Liver (tissue), 9 donors: Measurements from ENCODE around the gene ZMYM4. TPM values are rescaled to one million over a fixed set of nuclear protein-coding genes. Genes with fewer than 3 reads are reported as not detected.

Experiments
- DNase-seq: peaks from one replicate; pipeline ENCODE4 v3.0.0-alpha.2; 2017; ENCODE audit warnings: low spot score
- H3K27ac ChIP-seq, 2 donors: one replicate each; pipeline ENCODE4 v1.7.0; 2013; ENCODE audit warnings: inconsistent platforms in 2 of 2, low read length in 2 of 2, control low read depth in 1 of 2, low read depth in 1 of 2, mild to moderate bottlenecking in 1 of 2
- H3K27me3 ChIP-seq, 4 donors: one replicate each; pipeline versions ENCODE4 v1.6.1 to v1.7.0; 2013; ENCODE audit warnings: low read length in 3 of 4, inconsistent platforms in 1 of 4, mild to moderate bottlenecking in 1 of 4, moderate library complexity in 1 of 4; ENCODE audit not compliant: control insufficient read depth in 4 of 4, insufficient read depth in 4 of 4
- H3K36me3 ChIP-seq, 4 donors: one replicate each; pipeline versions ENCODE4 v1.6.1 to v1.7.0; 2013; ENCODE audit warnings: low read length in 3 of 4, mild to moderate bottlenecking in 3 of 4, low read depth in 1 of 4, moderate library complexity in 1 of 4; ENCODE audit not compliant: control insufficient read depth in 4 of 4, insufficient read depth in 3 of 4
- H3K4me1 ChIP-seq, 4 donors: one replicate each; pipeline versions ENCODE4 v1.6.1 to v1.7.0; 2013; ENCODE audit warnings: low read length in 3 of 4, mild to moderate bottlenecking in 3 of 4, moderate library complexity in 1 of 4; ENCODE audit not compliant: control insufficient read depth in 4 of 4, insufficient read depth in 4 of 4
- H3K4me3 ChIP-seq, 3 donors: one replicate each; pipeline versions ENCODE4 v1.6.1 to v1.7.0; 2013; ENCODE audit warnings: low read length in 3 of 3, control low read depth in 1 of 3, low read depth in 1 of 3, mild to moderate bottlenecking in 1 of 3
- H3K9ac ChIP-seq, 2 donors: one replicate each; pipeline ENCODE4 v1.7.0; 2013; ENCODE audit warnings: low read length in 2 of 2, mild to moderate bottlenecking in 2 of 2, moderate library complexity in 2 of 2, control low read depth in 1 of 2, low read depth in 1 of 2
- H3K9me3 ChIP-seq, 4 donors: one replicate each; pipeline versions ENCODE4 v1.6.1 to v1.7.0; 2013; ENCODE audit warnings: low read length in 3 of 4; ENCODE audit not compliant: control insufficient read depth in 4 of 4
- ATF3 ChIP-seq: IDR thresholded peaks from 2 replicates; pipeline ENCODE4 v1.6.1; 2016; ENCODE audit warnings: antibody characterized with exemption
- CTCF ChIP-seq: fragments of 150-350 bp; IDR thresholded peaks from 2 replicates; pipeline ENCODE4 v1.5.1; 2017; ENCODE audit warnings: improper control_type of control experiment, low read depth, low read length; ENCODE audit not compliant: missing input control
- EGR1 ChIP-seq, 2 donors: IDR thresholded peaks; 2 replicates each; pipeline ENCODE4 v1.6.1; 2016 to 2018; ENCODE audit warnings: antibody characterized with exemption in 2 of 2, low read depth in 2 of 2
- FOXA1 ChIP-seq: IDR thresholded peaks from 2 replicates; pipeline ENCODE4 v1.6.1; 2016; ENCODE audit warnings: antibody characterized with exemption
- FOXA2 ChIP-seq: IDR thresholded peaks from 2 replicates; pipeline ENCODE4 v1.6.1; 2016; ENCODE audit warnings: antibody characterized with exemption
- GABPA ChIP-seq, 2 donors: IDR thresholded peaks in 1 of 2; conservative IDR thresholded peaks in 1 of 2; 2 replicates each; pipeline ENCODE4 v1.6.1; 2016; ENCODE audit warnings: antibody characterized with exemption in 2 of 2, mild to moderate bottlenecking in 1 of 2, moderate library complexity in 1 of 2
- HNF4A ChIP-seq, 2 donors: conservative IDR thresholded peaks; 2 replicates each; pipeline ENCODE4 v1.6.1; 2016; ENCODE audit warnings: antibody characterized with exemption in 2 of 2, mild to moderate bottlenecking in 2 of 2
- HNF4G ChIP-seq: IDR thresholded peaks from 2 replicates; pipeline ENCODE4 v1.6.1; 2016; ENCODE audit warnings: antibody characterized with exemption
- JUND ChIP-seq, 2 donors: IDR thresholded peaks; 2 replicates each; pipeline ENCODE4 v1.6.1; 2016; ENCODE audit warnings: antibody characterized with exemption in 2 of 2
- MAX ChIP-seq: IDR thresholded peaks from 2 replicates; pipeline ENCODE4 v1.6.1; 2016; ENCODE audit warnings: antibody characterized with exemption
- NR2F2 ChIP-seq: IDR thresholded peaks from 2 replicates; pipeline ENCODE4 v1.6.1; 2016; ENCODE audit warnings: antibody characterized with exemption
- RAD21 ChIP-seq, 2 donors: IDR thresholded peaks; 2 replicates each; pipeline ENCODE4 v1.6.1; 2016; ENCODE audit warnings: antibody characterized with exemption in 2 of 2, mild to moderate bottlenecking in 2 of 2
- REST ChIP-seq: IDR thresholded peaks from 2 replicates; pipeline ENCODE4 v1.6.1; 2016; ENCODE audit warnings: antibody characterized with exemption, mild to moderate bottlenecking
- RXRA ChIP-seq, 2 donors: IDR thresholded peaks; 2 replicates each; pipeline ENCODE4 v1.6.1; 2017 to 2018; ENCODE audit warnings: antibody characterized with exemption in 2 of 2, mild to moderate bottlenecking in 1 of 2
- SP1 ChIP-seq: IDR thresholded peaks from 2 replicates; pipeline ENCODE4 v1.6.1; 2018; ENCODE audit warnings: antibody characterized with exemption, mild to moderate bottlenecking
- TAF1 ChIP-seq: conservative IDR thresholded peaks from 2 replicates; pipeline ENCODE4 v1.6.1; 2016; ENCODE audit warnings: antibody characterized with exemption, mild to moderate bottlenecking
- YY1 ChIP-seq: IDR thresholded peaks from 2 replicates; pipeline ENCODE4 v1.6.1; 2016; ENCODE audit warnings: antibody characterized with exemption, mild to moderate bottlenecking
- ZBTB33 ChIP-seq: IDR thresholded peaks from 2 replicates; pipeline ENCODE4 v1.6.1; 2016; ENCODE audit warnings: antibody characterized with exemption
- WGBS: extraction: QIAGEN DNeasy Blood & Tissue Kit; methylation state at CpG from one replicate; pipeline ENCODE4 v1.1.7; 2013; 5-methylcytosine and 5-hydroxymethylcytosine counted together
- polyA plus RNA-seq, 2 donors: library from polyadenylated mRNA; stranded (reverse) in 1 of 2; unstranded in 1 of 2; fragments of 200-250 nt in 1 of 2; fragments of >200 nt in 1 of 2; fragmentation: Nextera tagmentation in 1 of 2; extraction: Ambion mirVana in 1 of 2; gene quantifications; one replicate each; pipeline versions ENCODE4 v1.2.1 to v1.2.3, GENCODE V29; 2013 to 2015
- total RNA-seq, 2 donors: library from RNA; depleted of rRNA; stranded (reverse); fragments of >200 nt; gene quantifications; one replicate each; pipeline ENCODE4 v1.2.3, GENCODE V29; 2014
- donor health status: healthy.
- donor health status: healthy.
- donor health status: healthy.
- donor health status: healthy.
- donor health status: healthy.

Gene ZMYM4
- total and polyA plus RNA-seq, 4 donors: 5.3 to 16.8 (median 10.5) TPM

- Histone ChIP-seq H3K9me3 (no peaks in the 10 kb centered on the region), H3K27me3 (no peaks in the 10 kb centered on the region), H3K4me1 (no peaks in the 10 kb centered on the region), H3K27ac (no peak overlapping the region), H3K36me3 (no peaks in the 10 kb centered on the region), H3K4me3 (no peak overlapping the region), H3K9ac (no peak overlapping the region)
- 95% methylated on average over 1 of the region's 1 CpG for WGBS
- no peak for DNase-seq
- TF ChIP-seq RXRA (IDR thresholded peaks at IDR 0.05): no peak
- TF ChIP-seq FOXA2: no peak
- no peak for TF ChIP-seq RAD21 (IDR thresholded peaks at IDR 0.05)
- no peak for TF ChIP-seq SP1
- TF ChIP-seq CTCF: no peak
- no peak for TF ChIP-seq TAF1
- no peak for TF ChIP-seq REST
- TF ChIP-seq MAX: no peak
- TF ChIP-seq EGR1 (IDR thresholded peaks at IDR 0.05; ENCODE audit: low read depth in 2 of 2): no peak
- TF ChIP-seq GABPA (IDR thresholded peaks at IDR 0.05 in 1 of 2, conservative IDR thresholded peaks at IDR 0.05 in 1 of 2): no peak
- TF ChIP-seq NR2F2: no peak
- TF ChIP-seq FOXA1: no peak
- no peak for TF ChIP-seq ATF3
- no peak for TF ChIP-seq YY1
- no peak for TF ChIP-seq JUND (IDR thresholded peaks at IDR 0.05)
- TF ChIP-seq HNF4A (conservative IDR thresholded peaks at IDR 0.05): no peak
- TF ChIP-seq HNF4G: no peak
- TF ChIP-seq ZBTB33: no peak
Observed at GRCh38 chr1:35259561-35259960, 8.9 kb upstream of the ZMYM4 start.
